Prostate gland (tissue), 2 donors: ENCODE results near the gene POP5.
A peak's percentile ranks its signal among the peaks of the same experiment; 100 is the strongest.

Experiments
- CTCF ChIP-seq, 4 experiments: fragments of 200-600 bp in 2 of 4; fragments of 450-650 bp in 2 of 4; sonication (generic) in 2 of 4; IDR thresholded peaks; 1 replicate in 3 of 4; 2 replicates in 1 of 4; pipeline ENCODE4 v1.5.1; 2016 to 2019; ENCODE audit warnings: antibody characterized with exemption in 4 of 4, mild to moderate bottlenecking in 2 of 4, moderate library complexity in 2 of 4
- POLR2A ChIP-seq: fragments of 450-650 bp; IDR thresholded peaks from one replicate; pipeline ENCODE4 v1.6.1; 2016; ENCODE audit warnings: antibody characterized with exemption, mild to moderate bottlenecking

GRCh38 chr12:120529641-120530417 is 51.4 kb downstream of the POP5 start:
- no peak for TF ChIP-seq POLR2A
- TF ChIP-seq CTCF (IDR thresholded peaks at IDR 0.05) = peak in 1 of 4 experiments; percentile 9
